Measurements from ENCODE around the gene PTPN4. TPM values are rescaled to one million over a fixed set of nuclear protein-coding genes. Genes with fewer than 3 reads are reported as not detected.
A peak's percentile ranks its signal among the peaks of the same experiment; 100 is the strongest.

The PTPN4 gene
- total and polyA plus RNA-seq, 2 experiments from 2014 or later = 41.6 to 90.4 TPM

DNA sequence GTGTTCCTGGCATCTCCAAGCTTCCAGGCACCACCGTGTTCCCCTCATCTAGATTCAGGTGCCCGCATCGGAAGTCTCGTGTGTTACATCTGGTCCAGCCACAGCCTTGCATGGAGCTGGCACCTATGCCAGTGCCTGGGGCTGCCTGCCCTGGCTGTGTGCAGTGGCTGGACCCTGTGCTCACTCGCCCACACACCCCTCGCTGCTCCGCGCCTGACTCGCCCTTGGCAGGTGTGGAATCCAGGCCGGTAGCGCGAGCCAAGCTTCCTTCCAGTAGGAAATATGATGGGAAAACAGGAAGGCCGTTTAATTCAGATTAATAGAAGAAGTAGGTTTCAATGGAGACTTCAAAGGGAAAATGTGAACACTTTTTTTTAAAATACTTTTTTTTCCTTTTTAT, 78.0 kb downstream of the PTPN4 start:
- Mint-ChIP-seq H3K4me3 (no peak overlapping the region), H3K36me3 (ENCODE audit: low read depth) (peaks cover 34% of the 10 kb centered on the region), H3K27me3 (ENCODE audit: insufficient read depth, low read depth, poor library complexity) (peaks cover 13% of the 10 kb centered on the region), H3K27ac (peak overlapping the region; percentile 80), H3K4me1 (peaks cover 21% of the 10 kb centered on the region), H3K9me3 (peaks cover 12% of the 10 kb centered on the region)
- Histone ChIP-seq H2AFZ (no peak overlapping the region), H3K4me3 (no peak overlapping the region), H3F3A (replicated peaks; ENCODE audit: low read depth) (no peaks in the 10 kb centered on the region), H3K27ac (ENCODE audit: low read depth) (no peak overlapping the region), H4K20me1 (replicated peaks; ENCODE audit: insufficient read depth) (peaks cover 12% of the 10 kb centered on the region; the same call in 1 of the 2 replicates), H3K4me1 (ENCODE audit: insufficient read depth) (peaks cover 9% of the 10 kb centered on the region; the same call in 1 of the 2 replicates), H3K36me3 (ENCODE audit: insufficient read depth) (no peaks in the 10 kb centered on the region), H3K9me2 (ENCODE audit: insufficient read depth) (no peaks in the 10 kb centered on the region), H3K27me3 (ENCODE audit: insufficient read depth) (no peaks in the 10 kb centered on the region), H3K79me2 (replicated peaks; ENCODE audit: insufficient read depth) (peaks cover 75% of the 10 kb centered on the region), H3K4me2 (no peak overlapping the region)
- ATAC-seq (peak; percentile 36; the same call in 2 of the 3 replicates), DNase-seq (ENCODE audit: low spot score) (no peak)
- TF ChIP-seq, protein P1, sequence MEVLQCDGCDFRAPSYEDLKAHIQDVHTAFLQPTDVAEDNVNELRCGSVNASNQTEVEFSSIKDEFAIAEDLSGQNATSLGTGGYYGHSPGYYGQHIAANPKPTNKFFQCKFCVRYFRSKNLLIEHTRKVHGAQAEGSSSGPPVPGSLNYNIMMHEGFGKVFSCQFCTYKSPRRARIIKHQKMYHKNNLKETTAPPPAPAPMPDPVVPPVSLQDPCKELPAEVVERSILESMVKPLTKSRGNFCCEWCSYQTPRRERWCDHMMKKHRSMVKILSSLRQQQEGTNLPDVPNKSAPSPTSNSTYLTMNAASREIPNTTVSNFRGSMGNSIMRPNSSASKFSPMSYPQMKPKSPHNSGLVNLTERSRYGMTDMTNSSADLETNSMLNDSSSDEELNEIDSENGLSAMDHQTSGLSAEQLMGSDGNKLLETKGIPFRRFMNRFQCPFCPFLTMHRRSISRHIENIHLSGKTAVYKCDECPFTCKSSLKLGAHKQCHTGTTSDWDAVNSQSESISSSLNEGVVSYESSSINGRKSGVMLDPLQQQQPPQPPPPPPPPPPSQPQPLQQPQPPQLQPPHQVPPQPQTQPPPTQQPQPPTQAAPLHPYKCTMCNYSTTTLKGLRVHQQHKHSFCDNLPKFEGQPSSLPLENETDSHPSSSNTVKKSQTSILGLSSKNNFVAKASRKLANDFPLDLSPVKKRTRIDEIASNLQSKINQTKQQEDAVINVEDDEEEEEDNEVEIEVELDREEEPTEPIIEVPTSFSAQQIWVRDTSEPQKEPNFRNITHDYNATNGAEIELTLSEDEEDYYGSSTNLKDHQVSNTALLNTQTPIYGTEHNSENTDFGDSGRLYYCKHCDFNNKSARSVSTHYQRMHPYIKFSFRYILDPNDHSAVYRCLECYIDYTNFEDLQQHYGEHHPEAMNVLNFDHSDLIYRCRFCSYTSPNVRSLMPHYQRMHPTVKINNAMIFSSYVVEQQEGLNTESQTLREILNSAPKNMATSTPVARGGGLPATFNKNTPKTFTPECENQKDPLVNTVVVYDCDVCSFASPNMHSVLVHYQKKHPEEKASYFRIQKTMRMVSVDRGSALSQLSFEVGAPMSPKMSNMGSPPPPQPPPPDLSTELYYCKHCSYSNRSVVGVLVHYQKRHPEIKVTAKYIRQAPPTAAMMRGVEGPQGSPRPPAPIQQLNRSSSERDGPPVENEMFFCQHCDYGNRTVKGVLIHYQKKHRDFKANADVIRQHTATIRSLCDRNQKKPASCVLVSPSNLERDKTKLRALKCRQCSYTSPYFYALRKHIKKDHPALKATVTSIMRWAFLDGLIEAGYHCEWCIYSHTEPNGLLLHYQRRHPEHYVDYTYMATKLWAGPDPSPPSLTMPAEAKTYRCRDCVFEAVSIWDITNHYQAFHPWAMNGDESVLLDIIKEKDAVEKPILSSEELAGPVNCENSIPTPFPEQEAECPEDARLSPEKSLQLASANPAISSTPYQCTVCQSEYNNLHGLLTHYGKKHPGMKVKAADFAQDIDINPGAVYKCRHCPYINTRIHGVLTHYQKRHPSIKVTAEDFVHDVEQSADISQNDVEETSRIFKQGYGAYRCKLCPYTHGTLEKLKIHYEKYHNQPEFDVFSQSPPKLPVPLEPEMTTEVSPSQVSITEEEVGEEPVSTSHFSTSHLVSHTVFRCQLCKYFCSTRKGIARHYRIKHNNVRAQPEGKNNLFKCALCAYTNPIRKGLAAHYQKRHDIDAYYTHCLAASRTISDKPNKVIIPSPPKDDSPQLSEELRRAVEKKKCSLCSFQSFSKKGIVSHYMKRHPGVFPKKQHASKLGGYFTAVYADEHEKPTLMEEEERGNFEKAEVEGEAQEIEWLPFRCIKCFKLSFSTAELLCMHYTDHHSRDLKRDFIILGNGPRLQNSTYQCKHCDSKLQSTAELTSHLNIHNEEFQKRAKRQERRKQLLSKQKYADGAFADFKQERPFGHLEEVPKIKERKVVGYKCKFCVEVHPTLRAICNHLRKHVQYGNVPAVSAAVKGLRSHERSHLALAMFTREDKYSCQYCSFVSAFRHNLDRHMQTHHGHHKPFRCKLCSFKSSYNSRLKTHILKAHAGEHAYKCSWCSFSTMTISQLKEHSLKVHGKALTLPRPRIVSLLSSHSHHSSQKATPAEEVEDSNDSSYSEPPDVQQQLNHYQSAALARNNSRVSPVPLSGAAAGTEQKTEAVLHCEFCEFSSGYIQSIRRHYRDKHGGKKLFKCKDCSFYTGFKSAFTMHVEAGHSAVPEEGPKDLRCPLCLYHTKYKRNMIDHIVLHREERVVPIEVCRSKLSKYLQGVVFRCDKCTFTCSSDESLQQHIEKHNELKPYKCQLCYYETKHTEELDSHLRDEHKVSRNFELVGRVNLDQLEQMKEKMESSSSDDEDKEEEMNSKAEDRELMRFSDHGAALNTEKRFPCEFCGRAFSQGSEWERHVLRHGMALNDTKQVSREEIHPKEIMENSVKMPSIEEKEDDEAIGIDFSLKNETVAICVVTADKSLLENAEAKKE (CRISPR knock-in tag; IDR thresholded peaks at IDR 0.05) = no peak
- TF ChIP-seq STAT1 (IDR thresholded peaks at IDR 0.05; ENCODE audit: unreplicated experiment) = no peak
- no peak for TF ChIP-seq ZNF331 (CRISPR knock-in tag; IDR thresholded peaks at IDR 0.05; ENCODE audit: low read depth)
- no peak for TF ChIP-seq JUNB (IDR thresholded peaks at IDR 0.05; ENCODE audit: unreplicated experiment)
- TF ChIP-seq, protein P2, sequence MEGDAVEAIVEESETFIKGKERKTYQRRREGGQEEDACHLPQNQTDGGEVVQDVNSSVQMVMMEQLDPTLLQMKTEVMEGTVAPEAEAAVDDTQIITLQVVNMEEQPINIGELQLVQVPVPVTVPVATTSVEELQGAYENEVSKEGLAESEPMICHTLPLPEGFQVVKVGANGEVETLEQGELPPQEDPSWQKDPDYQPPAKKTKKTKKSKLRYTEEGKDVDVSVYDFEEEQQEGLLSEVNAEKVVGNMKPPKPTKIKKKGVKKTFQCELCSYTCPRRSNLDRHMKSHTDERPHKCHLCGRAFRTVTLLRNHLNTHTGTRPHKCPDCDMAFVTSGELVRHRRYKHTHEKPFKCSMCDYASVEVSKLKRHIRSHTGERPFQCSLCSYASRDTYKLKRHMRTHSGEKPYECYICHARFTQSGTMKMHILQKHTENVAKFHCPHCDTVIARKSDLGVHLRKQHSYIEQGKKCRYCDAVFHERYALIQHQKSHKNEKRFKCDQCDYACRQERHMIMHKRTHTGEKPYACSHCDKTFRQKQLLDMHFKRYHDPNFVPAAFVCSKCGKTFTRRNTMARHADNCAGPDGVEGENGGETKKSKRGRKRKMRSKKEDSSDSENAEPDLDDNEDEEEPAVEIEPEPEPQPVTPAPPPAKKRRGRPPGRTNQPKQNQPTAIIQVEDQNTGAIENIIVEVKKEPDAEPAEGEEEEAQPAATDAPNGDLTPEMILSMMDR (conservative IDR thresholded peaks at IDR 0.05; ENCODE audit: low read depth in 2 of 2) = no peak
- TF ChIP-seq, protein P3, sequence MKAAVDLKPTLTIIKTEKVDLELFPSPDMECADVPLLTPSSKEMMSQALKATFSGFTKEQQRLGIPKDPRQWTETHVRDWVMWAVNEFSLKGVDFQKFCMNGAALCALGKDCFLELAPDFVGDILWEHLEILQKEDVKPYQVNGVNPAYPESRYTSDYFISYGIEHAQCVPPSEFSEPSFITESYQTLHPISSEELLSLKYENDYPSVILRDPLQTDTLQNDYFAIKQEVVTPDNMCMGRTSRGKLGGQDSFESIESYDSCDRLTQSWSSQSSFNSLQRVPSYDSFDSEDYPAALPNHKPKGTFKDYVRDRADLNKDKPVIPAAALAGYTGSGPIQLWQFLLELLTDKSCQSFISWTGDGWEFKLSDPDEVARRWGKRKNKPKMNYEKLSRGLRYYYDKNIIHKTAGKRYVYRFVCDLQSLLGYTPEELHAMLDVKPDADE (IDR thresholded peaks at IDR 0.05) = no peak
- TF ChIP-seq CREB1 (CRISPR knock-in tag; IDR thresholded peaks at IDR 0.05; ENCODE audit: low read depth) = no peak
- no peak for TF ChIP-seq ZNF114 (CRISPR knock-in tag; IDR thresholded peaks at IDR 0.05)
- no peak for TF ChIP-seq POLR2AphosphoS5 (IDR thresholded peaks at IDR 0.05; ENCODE audit: low read depth)
- TF ChIP-seq NANOG (IDR thresholded peaks at IDR 0.05; ENCODE audit: borderline replicate concordance) = no peak

Measured in GM23338 (cell line).